ENCODE results near the gene NPB. TPM values are rescaled to one million over a fixed set of nuclear protein-coding genes. Genes with fewer than 3 reads are reported as not detected.
A peak's percentile ranks its signal among the peaks of the same experiment; 100 is the strongest.

The NPB gene
- total and polyA plus RNA-seq, 11 donors, result 0.13 to 1.2 (median 0.50) TPM; not detected in 1

DNA sequence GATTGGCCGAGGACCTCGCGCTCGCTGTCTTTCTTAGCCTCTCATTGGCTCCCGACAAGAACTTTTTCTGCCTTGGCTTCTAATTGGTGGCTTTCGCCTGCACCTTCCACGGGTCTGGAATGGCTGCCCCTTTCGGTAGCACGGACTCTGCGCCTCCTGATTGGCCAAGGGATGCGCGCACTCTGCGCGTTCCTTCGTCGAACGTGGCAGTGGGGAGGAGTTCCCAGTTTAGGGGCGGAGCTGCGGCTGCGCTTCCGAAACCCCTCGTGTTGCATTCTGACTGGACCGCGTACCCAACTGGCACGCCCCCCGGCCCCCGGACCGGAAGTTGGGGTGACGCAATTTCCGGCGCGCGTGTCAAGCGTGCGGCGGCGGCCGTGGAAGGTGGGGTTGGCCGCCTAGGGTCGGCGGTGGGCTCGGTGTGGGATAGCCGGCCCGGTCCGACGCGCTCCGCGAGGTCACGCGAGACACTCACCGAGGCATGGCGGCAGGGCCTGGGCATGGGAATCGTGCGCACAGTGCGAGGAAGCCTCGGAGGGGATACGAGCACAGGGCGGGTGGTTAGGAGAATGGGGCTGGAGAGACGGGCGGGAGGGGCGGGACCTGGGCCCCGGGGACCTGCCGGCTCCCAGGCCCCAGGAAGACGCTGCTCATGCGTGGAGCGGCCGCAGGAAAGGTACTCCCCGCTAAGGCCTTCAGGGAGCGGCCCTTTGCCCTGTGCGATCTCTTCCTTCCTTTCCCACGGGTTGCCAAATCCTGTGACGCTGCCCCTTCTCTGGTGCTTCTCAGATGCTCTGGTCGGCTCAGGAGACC, 41.1 kb upstream of the NPB start:
- WGBS, 4 donors, result 0% methylated on average over 8 to 74 of the region's 74 CpGs
- ATAC-seq (peak; percentile 94 to 99 (median 98)), DNase-seq (peak; percentile 99 to 100 (median 99))
- Histone ChIP-seq H3K36me3 (peaks cover 0 to 55% (median 24%) of the 10 kb centered on the region in 9 donors), H3K27ac (peak overlapping the region; percentile 75 to 99 (median 95)), H3K4me3 (peak overlapping the region; percentile 54 to 99 (median 81)), H3K9me3 (no peaks in the 10 kb centered on the region), H3K27me3 (no peaks in the 10 kb centered on the region), H3K4me1 (peaks cover 11 to 60% (median 42%) of the 10 kb centered on the region in 12 donors)
- intact Hi-C loops (cut with DNase I), result loop anchor here in 4 of 10 donors (1.0 to 10.0 kb wide), 6 partner anchors 28 to 346 kb away; partner anchors contain the start of genes CENPX (in 2 of the 4), LRRC45 (in 2 of the 4), ACTG1 (in 1 of the 4) and MCRIP1 (in 1 of the 4)
- peak; percentile 77 to 86 for TF ChIP-seq POLR2A (IDR thresholded peaks at IDR 0.05)
- TF ChIP-seq, protein P1, sequence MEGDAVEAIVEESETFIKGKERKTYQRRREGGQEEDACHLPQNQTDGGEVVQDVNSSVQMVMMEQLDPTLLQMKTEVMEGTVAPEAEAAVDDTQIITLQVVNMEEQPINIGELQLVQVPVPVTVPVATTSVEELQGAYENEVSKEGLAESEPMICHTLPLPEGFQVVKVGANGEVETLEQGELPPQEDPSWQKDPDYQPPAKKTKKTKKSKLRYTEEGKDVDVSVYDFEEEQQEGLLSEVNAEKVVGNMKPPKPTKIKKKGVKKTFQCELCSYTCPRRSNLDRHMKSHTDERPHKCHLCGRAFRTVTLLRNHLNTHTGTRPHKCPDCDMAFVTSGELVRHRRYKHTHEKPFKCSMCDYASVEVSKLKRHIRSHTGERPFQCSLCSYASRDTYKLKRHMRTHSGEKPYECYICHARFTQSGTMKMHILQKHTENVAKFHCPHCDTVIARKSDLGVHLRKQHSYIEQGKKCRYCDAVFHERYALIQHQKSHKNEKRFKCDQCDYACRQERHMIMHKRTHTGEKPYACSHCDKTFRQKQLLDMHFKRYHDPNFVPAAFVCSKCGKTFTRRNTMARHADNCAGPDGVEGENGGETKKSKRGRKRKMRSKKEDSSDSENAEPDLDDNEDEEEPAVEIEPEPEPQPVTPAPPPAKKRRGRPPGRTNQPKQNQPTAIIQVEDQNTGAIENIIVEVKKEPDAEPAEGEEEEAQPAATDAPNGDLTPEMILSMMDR (IDR thresholded peaks at IDR 0.05), result peak in 6 of 12 donors; percentile 8 to 32 (median 18)

DNA sequence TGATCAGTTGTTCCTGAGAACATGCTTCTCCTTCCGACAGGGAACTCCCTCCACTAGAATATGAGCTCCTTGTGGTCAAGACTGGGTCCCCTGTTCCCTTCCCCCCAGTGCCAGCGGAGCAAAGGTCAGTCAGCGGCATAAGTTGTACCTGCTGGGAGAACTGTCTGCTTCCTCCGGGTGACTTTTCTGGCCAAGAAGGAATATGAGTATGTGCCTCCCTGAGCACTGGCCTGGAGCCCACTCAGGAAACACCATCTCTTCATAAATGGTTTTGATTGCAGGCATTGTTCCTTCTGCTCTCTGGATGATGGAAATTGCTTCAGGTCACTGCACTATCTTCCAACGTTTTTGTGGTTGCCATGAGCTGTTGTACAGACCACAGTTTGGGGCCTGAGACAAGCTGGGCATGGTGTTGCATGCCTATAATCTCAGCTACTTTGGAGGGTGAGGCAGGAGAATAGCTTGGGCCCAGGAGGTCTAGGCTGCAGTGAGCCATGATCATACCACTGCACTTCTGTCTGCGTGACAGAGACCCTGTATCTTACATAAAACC, 38.8 kb upstream of the NPB start:
- H3K4me1 ChIP-seq, result peaks cover 11 to 67% (median 56%) of the 10 kb centered on the region in 12 donors

DNA sequence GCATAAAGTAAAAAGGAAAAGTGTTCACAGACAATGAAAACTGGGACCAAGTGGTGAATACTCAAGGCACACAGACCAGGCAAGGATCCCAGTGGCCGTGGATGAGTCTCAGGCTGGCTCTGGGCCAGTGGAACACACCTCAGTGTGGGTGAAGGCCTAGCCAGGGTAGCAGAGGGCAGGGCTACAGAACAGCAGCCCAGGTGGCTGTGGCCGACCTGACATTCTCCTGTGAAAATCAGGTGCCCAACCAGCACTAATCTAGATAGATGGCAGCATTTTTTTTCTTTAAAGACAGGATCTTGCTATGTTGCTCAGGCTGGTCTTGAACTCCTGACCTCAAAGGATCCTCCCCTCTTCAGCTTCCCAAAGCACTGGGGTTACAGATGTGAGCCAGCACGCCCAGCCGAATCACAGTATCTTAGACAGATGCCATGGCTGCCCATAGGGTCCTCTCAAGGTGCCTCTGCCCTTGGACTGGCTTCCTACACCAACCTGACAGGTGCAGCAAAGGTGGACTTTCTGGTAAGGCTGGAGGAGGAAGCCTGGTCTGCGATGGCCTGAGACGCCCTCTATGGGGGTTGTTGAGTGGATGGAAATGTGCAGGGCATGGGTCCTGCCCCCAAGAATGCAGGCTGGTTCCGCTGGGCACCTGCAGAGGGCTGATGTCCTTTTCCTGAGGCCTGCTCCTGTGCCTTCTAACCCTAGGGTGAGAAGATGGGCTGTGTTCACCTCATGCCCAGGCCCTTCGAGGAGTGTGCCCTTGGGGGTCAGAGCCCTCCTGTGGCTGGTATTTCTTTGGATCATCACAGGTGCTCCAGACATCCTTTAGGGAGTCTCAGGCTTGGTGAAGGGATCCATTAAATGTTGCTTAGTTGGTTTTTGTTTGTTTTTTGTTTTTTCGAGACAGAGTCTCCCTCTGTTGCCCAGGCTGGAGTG, 37.9 kb upstream of the NPB start:
- Histone ChIP-seq H3K4me3 (no peak overlapping the region), H3K36me3 (peaks cover 0 to 40% (median 16%) of the 10 kb centered on the region in 9 donors), H3K9me3 (no peaks in the 10 kb centered on the region), H3K27ac (peak overlapping the region in 1 of 12 donors; percentile 2), H3K4me1 (peaks cover 4 to 67% (median 55%) of the 10 kb centered on the region in 12 donors), H3K27me3 (no peaks in the 10 kb centered on the region)
- WGBS, 4 donors, result 73 to 81% (median 79%) methylated on average over 8 to 9 of the region's 9 CpGs
- no peak for TF ChIP-seq POLR2A (IDR thresholded peaks at IDR 0.05)
- TF ChIP-seq, protein P1 (IDR thresholded peaks at IDR 0.05), result no peak
- no peak for ATAC-seq
- intact Hi-C loops (cut with DNase I), result loop anchor here in 2 of 10 donors (10.0 kb wide), 2 partner anchors 161 to 349 kb away; partner anchors contain the start of genes ACTG1 (in 1 of the 2), CENPX (in 1 of the 2) and LRRC45 (in 1 of the 2)
- DNase-seq, result no peak

More for the DNA sequence above, 38.8 kb upstream of the NPB start:
- peak overlapping the region in 2 of 12 donors; percentile 11 to 95 for H3K27ac ChIP-seq
- no peak for TF ChIP-seq POLR2A (IDR thresholded peaks at IDR 0.05)
- TF ChIP-seq, protein P1 (IDR thresholded peaks at IDR 0.05), result no peak
- no peaks in the 10 kb centered on the region for H3K9me3 ChIP-seq
- DNase-seq, result no peak
- 77 to 81% (median 79%) methylated on average over 6 of the region's 6 CpGs for WGBS, 4 donors
- ATAC-seq, result no peak
- intact Hi-C loops (cut with DNase I), result loop anchor here in 2 of 10 donors (10.0 kb wide), 2 partner anchors 162 to 348 kb away; partner anchors contain the start of genes ACTG1 (in 1 of the 2), CENPX (in 1 of the 2) and LRRC45 (in 1 of the 2)
- H3K27me3 ChIP-seq, result no peaks in the 10 kb centered on the region
- H3K36me3 ChIP-seq, result peaks cover 0 to 40% (median 15%) of the 10 kb centered on the region in 9 donors
- H3K4me3 ChIP-seq, result no peak overlapping the region

All from heart left ventricle (tissue), 16 donors.